ENCODE results near the gene AOC3.
A peak's percentile ranks its signal among the peaks of the same experiment; 100 is the strongest.

The AOC3 gene

DNA sequence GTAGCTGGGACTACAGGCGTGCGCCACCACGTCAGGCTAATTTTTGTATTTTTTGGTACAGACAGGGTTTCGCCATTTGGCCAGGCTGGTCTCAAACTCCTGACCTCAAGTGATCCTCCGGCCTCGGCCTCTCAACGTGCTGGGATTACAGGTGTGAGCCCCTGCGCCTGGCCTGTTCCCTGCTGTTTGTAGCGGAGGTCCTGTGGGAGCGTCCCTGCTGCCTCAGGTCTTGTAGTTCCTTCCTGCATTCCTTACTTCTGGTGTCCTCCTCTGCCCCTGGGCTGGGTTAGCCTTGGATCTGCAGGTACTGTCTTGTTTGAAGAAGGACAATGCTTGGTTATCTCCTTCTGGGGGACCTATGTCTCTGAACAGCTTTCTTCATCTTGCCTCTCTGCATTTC, 26.0 kb downstream of the AOC3 start:
- H3K79me2 ChIP-seq (ENCODE audit: insufficient read depth, low read length) = no peaks in the 10 kb centered on the region
- no peaks in the 10 kb centered on the region for H3K36me3 ChIP-seq (ENCODE audit: insufficient read depth, low read length)
- H3K9me2 ChIP-seq (replicated peaks; ENCODE audit: low read depth, low read length) = no peaks in the 10 kb centered on the region
- no peaks in the 10 kb centered on the region for H3K9me3 ChIP-seq (ENCODE audit: insufficient read depth, low read depth, low read length)
- no peak for TF ChIP-seq EZH2phosphoT487 (IDR thresholded peaks at IDR 0.05; ENCODE audit: borderline replicate concordance)
- TF ChIP-seq, protein P1, sequence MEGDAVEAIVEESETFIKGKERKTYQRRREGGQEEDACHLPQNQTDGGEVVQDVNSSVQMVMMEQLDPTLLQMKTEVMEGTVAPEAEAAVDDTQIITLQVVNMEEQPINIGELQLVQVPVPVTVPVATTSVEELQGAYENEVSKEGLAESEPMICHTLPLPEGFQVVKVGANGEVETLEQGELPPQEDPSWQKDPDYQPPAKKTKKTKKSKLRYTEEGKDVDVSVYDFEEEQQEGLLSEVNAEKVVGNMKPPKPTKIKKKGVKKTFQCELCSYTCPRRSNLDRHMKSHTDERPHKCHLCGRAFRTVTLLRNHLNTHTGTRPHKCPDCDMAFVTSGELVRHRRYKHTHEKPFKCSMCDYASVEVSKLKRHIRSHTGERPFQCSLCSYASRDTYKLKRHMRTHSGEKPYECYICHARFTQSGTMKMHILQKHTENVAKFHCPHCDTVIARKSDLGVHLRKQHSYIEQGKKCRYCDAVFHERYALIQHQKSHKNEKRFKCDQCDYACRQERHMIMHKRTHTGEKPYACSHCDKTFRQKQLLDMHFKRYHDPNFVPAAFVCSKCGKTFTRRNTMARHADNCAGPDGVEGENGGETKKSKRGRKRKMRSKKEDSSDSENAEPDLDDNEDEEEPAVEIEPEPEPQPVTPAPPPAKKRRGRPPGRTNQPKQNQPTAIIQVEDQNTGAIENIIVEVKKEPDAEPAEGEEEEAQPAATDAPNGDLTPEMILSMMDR (conservative IDR thresholded peaks at IDR 0.05; ENCODE audit: low read length) = no peak
- H3F3A ChIP-seq (ENCODE audit: low read depth) = no peaks in the 10 kb centered on the region
- H3K4me1 ChIP-seq (ENCODE audit: insufficient read depth, low read length, poor library complexity, severe bottlenecking) = no peaks in the 10 kb centered on the region
- no peak overlapping the region for H3K4me2 ChIP-seq (ENCODE audit: low read depth, low read length, poor library complexity, severe bottlenecking)
- no peak overlapping the region for H2AFZ ChIP-seq (ENCODE audit: low read length)
- H3K27me3 ChIP-seq (ENCODE audit: insufficient read depth, low read length, poor library complexity, severe bottlenecking) = no peaks in the 10 kb centered on the region
- H3K4me3 ChIP-seq (ENCODE audit: low read length, poor library complexity, severe bottlenecking) = no peak overlapping the region
- H4K20me1 ChIP-seq (ENCODE audit: insufficient read depth, low read length, poor library complexity, severe bottlenecking) = no peaks in the 10 kb centered on the region
- no peak overlapping the region for H3K9ac ChIP-seq (ENCODE audit: low read depth, low read length, poor library complexity, severe bottlenecking)

DNA sequence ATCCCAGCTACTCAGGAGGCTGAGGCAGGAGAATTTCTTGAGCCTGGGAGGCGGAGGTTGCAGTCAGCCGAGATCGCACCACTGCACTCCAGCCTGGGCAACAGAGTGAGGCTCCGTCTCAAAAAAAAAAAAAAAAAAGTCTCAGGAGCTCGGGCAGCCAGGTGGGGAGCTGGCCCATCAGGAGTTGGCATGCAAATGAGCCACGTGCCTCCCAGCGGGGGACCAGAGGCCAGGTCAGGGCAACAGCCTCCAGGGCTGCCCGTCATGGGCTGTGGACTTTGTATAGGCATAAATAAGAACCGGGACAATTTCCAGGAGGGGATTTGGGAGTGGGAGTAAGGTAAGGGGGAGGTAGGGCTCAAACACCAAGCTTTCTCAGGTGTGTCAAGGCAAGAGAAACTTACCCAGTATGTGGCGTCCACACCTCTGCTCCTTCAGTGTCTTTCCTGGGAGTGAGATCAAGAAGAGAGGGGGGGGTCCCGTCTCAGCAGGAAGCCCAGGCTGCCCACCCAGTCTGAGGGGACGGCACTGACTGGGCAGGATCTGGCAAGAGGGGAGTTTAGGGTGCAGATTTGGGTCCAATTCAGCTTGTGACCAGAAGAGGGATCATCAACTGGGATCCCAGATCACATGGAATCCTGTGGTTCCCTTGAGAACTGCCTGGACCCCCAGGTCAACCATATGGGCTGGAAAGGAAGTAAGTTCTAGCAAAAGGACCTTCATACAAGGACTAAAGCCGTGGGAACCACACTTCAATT, 27.3 kb downstream of the AOC3 start:
- TF ChIP-seq, protein P1 (conservative IDR thresholded peaks at IDR 0.05; ENCODE audit: low read length) = no peak
- no peak for TF ChIP-seq EZH2phosphoT487 (IDR thresholded peaks at IDR 0.05; ENCODE audit: borderline replicate concordance)
- Histone ChIP-seq H3K4me3 (ENCODE audit: low read length, poor library complexity, severe bottlenecking) (no peak overlapping the region), H4K20me1 (ENCODE audit: insufficient read depth, low read length, poor library complexity, severe bottlenecking) (no peaks in the 10 kb centered on the region), H2AFZ (ENCODE audit: low read length) (peak overlapping the region; percentile 27; the same call in 1 of the 2 replicates), H3K79me2 (ENCODE audit: insufficient read depth, low read length) (no peaks in the 10 kb centered on the region), H3K9ac (ENCODE audit: low read depth, low read length, poor library complexity, severe bottlenecking) (no peak overlapping the region), H3K4me1 (ENCODE audit: insufficient read depth, low read length, poor library complexity, severe bottlenecking) (no peaks in the 10 kb centered on the region), H3F3A (ENCODE audit: low read depth) (no peaks in the 10 kb centered on the region), H3K27me3 (ENCODE audit: insufficient read depth, low read length, poor library complexity, severe bottlenecking) (no peaks in the 10 kb centered on the region), H3K9me3 (ENCODE audit: insufficient read depth, low read depth, low read length) (no peaks in the 10 kb centered on the region), H3K36me3 (ENCODE audit: insufficient read depth, low read length) (no peaks in the 10 kb centered on the region), H3K9me2 (replicated peaks; ENCODE audit: low read depth, low read length) (no peaks in the 10 kb centered on the region), H3K4me2 (ENCODE audit: low read depth, low read length, poor library complexity, severe bottlenecking) (no peak overlapping the region)

DNA sequence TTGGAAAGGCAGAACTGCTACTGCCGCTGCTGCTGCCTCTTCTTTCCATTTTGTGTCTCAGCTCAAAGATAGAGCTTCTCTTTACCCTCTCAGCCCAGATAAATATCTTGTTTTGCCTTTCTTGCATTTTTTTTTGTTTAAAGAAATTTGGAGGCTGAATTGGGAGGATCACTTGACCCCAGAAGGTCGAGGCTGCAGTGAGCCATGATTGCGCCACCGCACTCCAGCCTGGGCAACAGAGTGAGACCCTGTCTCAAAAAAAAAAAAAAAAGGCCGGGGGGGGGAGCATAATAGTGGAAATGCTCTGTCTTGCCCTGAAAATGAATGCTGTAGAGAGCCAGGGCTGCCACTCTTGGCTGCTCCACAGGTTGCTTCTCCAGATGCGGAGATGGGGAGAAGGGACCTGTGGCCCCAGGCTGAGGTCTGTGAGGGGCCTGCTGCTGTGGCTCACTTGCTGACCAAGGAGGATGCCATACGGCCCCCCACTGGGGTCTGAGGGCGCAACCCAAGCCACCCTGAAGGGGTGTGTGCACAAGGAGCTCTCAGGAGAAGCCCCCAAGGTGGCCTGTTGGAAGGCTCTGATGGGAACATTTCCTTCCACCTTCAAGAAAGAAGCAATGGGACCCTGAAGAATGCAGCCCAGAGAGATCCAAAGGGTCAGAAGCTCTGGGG, 28.1 kb downstream of the AOC3 start:
- Histone ChIP-seq H3K9ac (ENCODE audit: low read depth, low read length, poor library complexity, severe bottlenecking) (no peak overlapping the region), H3K27me3 (ENCODE audit: insufficient read depth, low read length, poor library complexity, severe bottlenecking) (no peaks in the 10 kb centered on the region), H3K9me3 (ENCODE audit: insufficient read depth, low read depth, low read length) (no peaks in the 10 kb centered on the region), H2AFZ (ENCODE audit: low read length) (peak overlapping the region; percentile 27; the same call in 1 of the 2 replicates), H3K36me3 (ENCODE audit: insufficient read depth, low read length) (no peaks in the 10 kb centered on the region), H3K79me2 (ENCODE audit: insufficient read depth, low read length) (no peaks in the 10 kb centered on the region), H4K20me1 (ENCODE audit: insufficient read depth, low read length, poor library complexity, severe bottlenecking) (no peaks in the 10 kb centered on the region), H3F3A (ENCODE audit: low read depth) (no peaks in the 10 kb centered on the region), H3K4me3 (ENCODE audit: low read length, poor library complexity, severe bottlenecking) (no peak overlapping the region), H3K4me2 (ENCODE audit: low read depth, low read length, poor library complexity, severe bottlenecking) (no peak overlapping the region), H3K4me1 (ENCODE audit: insufficient read depth, low read length, poor library complexity, severe bottlenecking) (no peaks in the 10 kb centered on the region), H3K9me2 (replicated peaks; ENCODE audit: low read depth, low read length) (no peaks in the 10 kb centered on the region)
- TF ChIP-seq, protein P1 (conservative IDR thresholded peaks at IDR 0.05; ENCODE audit: low read length) = no peak
- TF ChIP-seq EZH2phosphoT487 (IDR thresholded peaks at IDR 0.05; ENCODE audit: borderline replicate concordance) = no peak
